AG09309 (cell line): ENCODE results near the gene CYP27A1.
"Not testable (repeated sequence)": the region's sequence is repeated elsewhere in the genome, so short reads cannot be mapped to it uniquely, and the experiment has no call there.

Experiments used
- DNase-seq: peaks from one replicate; pipeline ENCODE4 v3.0.0-alpha.2; 2010; ENCODE audit warnings: low read depth
- H3K4me3 ChIP-seq: 2 replicates; pipeline ENCODE4 v1.5.1; 2011; ENCODE audit warnings: mild to moderate bottlenecking, low read depth, low read length, moderate library complexity; ENCODE audit not compliant: control insufficient read depth
- CTCF ChIP-seq: IDR thresholded peaks from 2 replicates; pipeline ENCODE4 v1.5.1; 2011; ENCODE audit warnings: mild to moderate bottlenecking, low read depth, low read length, inconsistent platforms; ENCODE audit not compliant: insufficient read depth, control insufficient read depth; ENCODE audit errors: missing control alignments

CYP27A1 gene

GRCh38 chr2:218834685-218835084 lies 52.7 kb downstream of the CYP27A1 start:
- H3K4me3 ChIP-seq, result no peak overlapping the region
- TF ChIP-seq CTCF, result no peak
- no peak for DNase-seq

- no peak overlapping the region for H3K4me3 ChIP-seq
- TF ChIP-seq CTCF, result no peak
- DNase-seq, result no peak
These were observed 55.5 kb downstream of the CYP27A1 start for GRCh38 chr2:218837495-218837894.

GRCh38 chr2:218839430-218839829 lies 57.5 kb downstream of the CYP27A1 start:
- no peak for TF ChIP-seq CTCF
- DNase-seq, result no peak
- H3K4me3 ChIP-seq, result no peak overlapping the region

- DNase-seq, result no peak
- no peak overlapping the region for H3K4me3 ChIP-seq
- no peak for TF ChIP-seq CTCF
These were observed 57.9 kb downstream of the CYP27A1 start for GRCh38 chr2:218839888-218840287.

- not testable (repeated sequence) for H3K4me3 ChIP-seq, DNase-seq
These were observed 62.4 kb downstream of the CYP27A1 start for GRCh38 chr2:218844334-218844733.

- not testable (repeated sequence) for DNase-seq, H3K4me3 ChIP-seq
These were observed 65.0 kb downstream of the CYP27A1 start for GRCh38 chr2:218846963-218847362.

GRCh38 chr2:218849721-218850120 lies 67.8 kb downstream of the CYP27A1 start:
- H3K4me3 ChIP-seq, result no peak overlapping the region
- TF ChIP-seq CTCF, result no peak
- DNase-seq, result no peak

GRCh38 chr2:218850796-218851195 lies 68.8 kb downstream of the CYP27A1 start:
- DNase-seq, result no peak
- no peak overlapping the region for H3K4me3 ChIP-seq
- no peak for TF ChIP-seq CTCF
